ENCODE measurements around the gene GANAB.
"Not testable (repeated sequence)": the region's sequence is repeated elsewhere in the genome, so short reads cannot be mapped to it uniquely, and the experiment has no call there.

The GANAB gene

GRCh38 chr11:62601372-62602140 lies 44.9 kb downstream of the GANAB start, which contains the start of gene MTA2:
MTA2 (minus strand) TSS chr11:62601865; CDS start chr11:62601450, 415 bp downstream.
- DNase-seq (ENCODE audit: low read depth in 2 of 2), result peak; percentile 99

GRCh38 chr11:62601122-62601371 lies 45.4 kb downstream of the GANAB start:
- no peak for DNase-seq (ENCODE audit: low read depth in 2 of 2)

- no peak for DNase-seq (ENCODE audit: low read depth in 2 of 2)
Measured at GRCh38 chr11:62600367-62601121, 45.9 kb downstream of the GANAB start.

- DNase-seq (ENCODE audit: low read depth in 2 of 2), result no peak
Measured at GRCh38 chr11:62599901-62600300, 46.5 kb downstream of the GANAB start.

- DNase-seq (ENCODE audit: low read depth in 2 of 2), result peak; percentile 83 to 92
Measured at GRCh38 chr11:62599069-62599696, 47.2 kb downstream of the GANAB start.

- DNase-seq (ENCODE audit: low read depth in 2 of 2), result no peak
Measured at GRCh38 chr11:62595124-62595523, 51.3 kb downstream of the GANAB start.

- DNase-seq (ENCODE audit: low read depth in 2 of 2), result peak; percentile 59 to 63
Measured at GRCh38 chr11:62593434-62594044, 52.9 kb downstream of the GANAB start.

- no peak for DNase-seq (ENCODE audit: low read depth in 2 of 2)
Measured at GRCh38 chr11:62592989-62593421, 53.4 kb downstream of the GANAB start.

- DNase-seq (ENCODE audit: low read depth in 2 of 2), result no peak
Measured at GRCh38 chr11:62592146-62592815, 54.1 kb downstream of the GANAB start.

GRCh38 chr11:62591448-62592145 lies 54.8 kb downstream of the GANAB start, which contains the start of gene TUT1:
TUT1 (minus strand) TSS chr11:62591523; CDS start chr11:62591485, 38 bp downstream.
- DNase-seq (ENCODE audit: low read depth in 2 of 2), result peak; percentile 89 to 91

GRCh38 chr11:62588966-62589637 lies 57.3 kb downstream of the GANAB start:
- DNase-seq (ENCODE audit: low read depth in 2 of 2), result no peak

- not testable (repeated sequence) for DNase-seq (ENCODE audit: low read depth in 2 of 2)
Measured at GRCh38 chr11:62585356-62585755, 61.1 kb downstream of the GANAB start.

- not testable (repeated sequence) for DNase-seq (ENCODE audit: low read depth in 2 of 2)
Measured at GRCh38 chr11:62581735-62582134, 64.7 kb downstream of the GANAB start.

- no peak for DNase-seq (ENCODE audit: low read depth in 2 of 2)
Measured at GRCh38 chr11:62580959-62581715, 65.3 kb downstream of the GANAB start.

GRCh38 chr11:62579252-62579651 lies 67.2 kb downstream of the GANAB start:
- DNase-seq (ENCODE audit: low read depth in 2 of 2), result no peak

GRCh38 chr11:62578541-62578940 lies 67.9 kb downstream of the GANAB start:
- no peak for DNase-seq (ENCODE audit: low read depth in 2 of 2)

GRCh38 chr11:62577046-62577714 lies 69.2 kb downstream of the GANAB start:
- no peak for DNase-seq (ENCODE audit: low read depth in 2 of 2)

- DNase-seq (ENCODE audit: low read depth in 2 of 2), result no peak
Measured at GRCh38 chr11:62575837-62576236, 70.6 kb downstream of the GANAB start.

- DNase-seq (ENCODE audit: low read depth in 2 of 2), result no peak
Measured at GRCh38 chr11:62575156-62575555, 71.3 kb downstream of the GANAB start.
